BLaER1 (cell line): Measurements from ENCODE around the gene PCSK1.
"Not testable (repeated sequence)": the region's sequence is repeated elsewhere in the genome, so short reads cannot be mapped to it uniquely, and the experiment has no call there.

Experiments used
- H3K27ac ChIP-seq: shearing (Covaris generic); formaldehyde crosslinking; 2 replicates; pipeline ENCODE4 v1.8.1; 2022
- H3K27me3 ChIP-seq: shearing (Covaris generic); formaldehyde crosslinking; 2 replicates; pipeline ENCODE4 v1.8.1; 2022
- H3K36me3 ChIP-seq: shearing (Covaris generic); formaldehyde crosslinking; 2 replicates; pipeline ENCODE4 v1.8.1; 2022
- H3K4me1 ChIP-seq: shearing (Covaris generic); formaldehyde crosslinking; 2 replicates; pipeline ENCODE4 v1.8.1; 2022
- H3K4me2 ChIP-seq: shearing (Covaris generic); formaldehyde crosslinking; 2 replicates; pipeline ENCODE4 v1.8.1; 2022
- H3K4me3 ChIP-seq: shearing (Covaris generic); formaldehyde crosslinking; 2 replicates; pipeline ENCODE4 v1.8.1; 2022
- H3K9ac ChIP-seq: shearing (Covaris generic); formaldehyde crosslinking; 2 replicates; pipeline ENCODE4 v1.8.1; 2022
- H3K9me3 ChIP-seq: shearing (Covaris generic); formaldehyde crosslinking; 2 replicates; pipeline ENCODE4 v1.8.1; 2022
- H4K20me1 ChIP-seq: shearing (Covaris generic); formaldehyde crosslinking; 2 replicates; pipeline ENCODE4 v1.8.1; 2022
- Cebpa-rat ChIP-seq: shearing (Covaris generic); IDR thresholded peaks from 2 replicates; pipeline ENCODE4 v1.8.1; 2022

The PCSK1 gene

GRCh38 chr5:96379896-96380295 lies 53.2 kb downstream of the PCSK1 start:
- no peaks in the 10 kb centered on the region for H3K9me3 ChIP-seq
- no peak overlapping the region for H3K27ac ChIP-seq
- H3K9ac ChIP-seq: no peak overlapping the region
- H4K20me1 ChIP-seq: no peaks in the 10 kb centered on the region
- H3K4me1 ChIP-seq: peaks cover 10% of the 10 kb centered on the region
- H3K4me3 ChIP-seq: no peak overlapping the region
- H3K27me3 ChIP-seq: no peaks in the 10 kb centered on the region
- 0 out of 2 replicates have a peak, but pooled peaks have one; percentile 10 for TF ChIP-seq Cebpa-rat
- H3K4me2 ChIP-seq: no peak overlapping the region
- no peaks in the 10 kb centered on the region for H3K36me3 ChIP-seq

- Histone ChIP-seq H3K27me3 (no peaks in the 10 kb centered on the region), H4K20me1 (no peaks in the 10 kb centered on the region), H3K4me3 (no peak overlapping the region), H3K27ac (no peak overlapping the region), H3K9ac (no peak overlapping the region), H3K36me3 (no peaks in the 10 kb centered on the region), H3K9me3 (no peaks in the 10 kb centered on the region), H3K4me1 (peaks cover 10% of the 10 kb centered on the region), H3K4me2 (no peak overlapping the region)
- TF ChIP-seq Cebpa-rat: no peak
These were observed 55.5 kb downstream of the PCSK1 start for GRCh38 chr5:96377597-96377996.

GRCh38 chr5:96377167-96377566 lies 55.9 kb downstream of the PCSK1 start:
- H3K9me3 ChIP-seq: no peaks in the 10 kb centered on the region
- no peak overlapping the region for H3K4me3 ChIP-seq
- H3K27me3 ChIP-seq: no peaks in the 10 kb centered on the region
- H3K9ac ChIP-seq: no peak overlapping the region
- H3K36me3 ChIP-seq: no peaks in the 10 kb centered on the region
- peaks cover 10% of the 10 kb centered on the region for H3K4me1 ChIP-seq
- H3K27ac ChIP-seq: no peak overlapping the region
- no peaks in the 10 kb centered on the region for H4K20me1 ChIP-seq
- no peak overlapping the region for H3K4me2 ChIP-seq
- no peak for TF ChIP-seq Cebpa-rat

GRCh38 chr5:96374653-96375052 lies 58.4 kb downstream of the PCSK1 start:
- H3K4me2 ChIP-seq: no peak overlapping the region
- TF ChIP-seq Cebpa-rat: no peak
- no peaks in the 10 kb centered on the region for H3K36me3 ChIP-seq
- no peak overlapping the region for H3K4me3 ChIP-seq
- no peaks in the 10 kb centered on the region for H4K20me1 ChIP-seq
- H3K27ac ChIP-seq: no peak overlapping the region
- no peaks in the 10 kb centered on the region for H3K9me3 ChIP-seq
- H3K4me1 ChIP-seq: no peaks in the 10 kb centered on the region
- H3K27me3 ChIP-seq: no peaks in the 10 kb centered on the region
- H3K9ac ChIP-seq: no peak overlapping the region

- H3K27ac ChIP-seq: no peak overlapping the region
- no peak overlapping the region for H3K4me2 ChIP-seq
- H3K4me3 ChIP-seq: no peak overlapping the region
- H3K4me1 ChIP-seq: no peaks in the 10 kb centered on the region
- no peaks in the 10 kb centered on the region for H4K20me1 ChIP-seq
- H3K36me3 ChIP-seq: no peaks in the 10 kb centered on the region
- no peaks in the 10 kb centered on the region for H3K9me3 ChIP-seq
- TF ChIP-seq Cebpa-rat: no peak
- H3K9ac ChIP-seq: no peak overlapping the region
- H3K27me3 ChIP-seq: no peaks in the 10 kb centered on the region
These were observed 59.7 kb downstream of the PCSK1 start for GRCh38 chr5:96373381-96373733.

- H3K27ac ChIP-seq: no peak overlapping the region
- no peak overlapping the region for H3K4me3 ChIP-seq
- no peak overlapping the region for H3K4me2 ChIP-seq
- no peak overlapping the region for H3K9ac ChIP-seq
- H4K20me1 ChIP-seq: no peaks in the 10 kb centered on the region
- H3K9me3 ChIP-seq: no peaks in the 10 kb centered on the region
- no peaks in the 10 kb centered on the region for H3K36me3 ChIP-seq
- H3K27me3 ChIP-seq: no peaks in the 10 kb centered on the region
- TF ChIP-seq Cebpa-rat: no peak
- H3K4me1 ChIP-seq: no peaks in the 10 kb centered on the region
These were observed 60.2 kb downstream of the PCSK1 start for GRCh38 chr5:96372726-96373380.

- no peak overlapping the region for H3K9ac ChIP-seq
- H3K4me3 ChIP-seq: no peak overlapping the region
- no peaks in the 10 kb centered on the region for H3K4me1 ChIP-seq
- no peaks in the 10 kb centered on the region for H3K27me3 ChIP-seq
- H3K36me3 ChIP-seq: no peaks in the 10 kb centered on the region
- H3K9me3 ChIP-seq: no peaks in the 10 kb centered on the region
- no peaks in the 10 kb centered on the region for H4K20me1 ChIP-seq
- no peak overlapping the region for H3K27ac ChIP-seq
- no peak overlapping the region for H3K4me2 ChIP-seq
- no peak for TF ChIP-seq Cebpa-rat
These were observed 62.1 kb downstream of the PCSK1 start for GRCh38 chr5:96370976-96371375.

- H3K27me3 ChIP-seq, H3K4me1 ChIP-seq, H4K20me1 ChIP-seq, H3K9me3 ChIP-seq, H3K27ac ChIP-seq, H3K36me3 ChIP-seq, H3K9ac ChIP-seq, H3K4me2 ChIP-seq, H3K4me3 ChIP-seq: not testable (repeated sequence)
These were observed 65.7 kb downstream of the PCSK1 start for GRCh38 chr5:96367337-96367736.

- no peak for TF ChIP-seq Cebpa-rat
- Histone ChIP-seq H3K9me3 (no peaks in the 10 kb centered on the region), H3K27ac (no peak overlapping the region), H3K4me2 (no peak overlapping the region), H3K27me3 (no peaks in the 10 kb centered on the region), H3K4me3 (no peak overlapping the region), H3K9ac (no peak overlapping the region), H4K20me1 (no peaks in the 10 kb centered on the region), H3K4me1 (no peaks in the 10 kb centered on the region), H3K36me3 (no peaks in the 10 kb centered on the region)
These were observed 78.8 kb downstream of the PCSK1 start for GRCh38 chr5:96354237-96354636.

- Histone ChIP-seq H3K9me3 (no peaks in the 10 kb centered on the region), H3K27ac (no peak overlapping the region), H3K4me1 (no peaks in the 10 kb centered on the region), H3K4me2 (no peak overlapping the region), H3K36me3 (no peaks in the 10 kb centered on the region), H3K27me3 (no peaks in the 10 kb centered on the region), H3K9ac (no peak overlapping the region), H4K20me1 (no peaks in the 10 kb centered on the region), H3K4me3 (no peak overlapping the region)
- TF ChIP-seq Cebpa-rat: no peak
These were observed 79.8 kb downstream of the PCSK1 start for GRCh38 chr5:96353220-96353619.

- no peaks in the 10 kb centered on the region for H3K4me1 ChIP-seq
- no peaks in the 10 kb centered on the region for H3K27me3 ChIP-seq
- no peak overlapping the region for H3K27ac ChIP-seq
These were observed 82.4 kb downstream of the PCSK1 start for GRCh38 chr5:96350678-96351077.

More at GRCh38 chr5:96350678-96351077, 82.4 kb downstream of the PCSK1 start:
- H3K4me2 ChIP-seq: no peak overlapping the region
- no peaks in the 10 kb centered on the region for H4K20me1 ChIP-seq
- no peaks in the 10 kb centered on the region for H3K36me3 ChIP-seq
- H3K9ac ChIP-seq: no peak overlapping the region
- H3K4me3 ChIP-seq: no peak overlapping the region
- H3K9me3 ChIP-seq: no peaks in the 10 kb centered on the region
- TF ChIP-seq Cebpa-rat: no peak
